GM12874 (cell line): ENCODE measurements around the gene KCNQ2.

ENCODE experiments used
- CTCF ChIP-seq: IDR thresholded peaks from 2 replicates; pipeline ENCODE4 v1.5.1; 2011; ENCODE audit warnings: low read depth, mild to moderate bottlenecking, control low read depth, low read length, moderate library complexity; ENCODE audit not compliant: insufficient read depth

The KCNQ2 gene

GRCh38 chr20:63469713-63470101 is 2.7 kb downstream of the KCNQ2 start:
- TF ChIP-seq CTCF = no peak

DNA sequence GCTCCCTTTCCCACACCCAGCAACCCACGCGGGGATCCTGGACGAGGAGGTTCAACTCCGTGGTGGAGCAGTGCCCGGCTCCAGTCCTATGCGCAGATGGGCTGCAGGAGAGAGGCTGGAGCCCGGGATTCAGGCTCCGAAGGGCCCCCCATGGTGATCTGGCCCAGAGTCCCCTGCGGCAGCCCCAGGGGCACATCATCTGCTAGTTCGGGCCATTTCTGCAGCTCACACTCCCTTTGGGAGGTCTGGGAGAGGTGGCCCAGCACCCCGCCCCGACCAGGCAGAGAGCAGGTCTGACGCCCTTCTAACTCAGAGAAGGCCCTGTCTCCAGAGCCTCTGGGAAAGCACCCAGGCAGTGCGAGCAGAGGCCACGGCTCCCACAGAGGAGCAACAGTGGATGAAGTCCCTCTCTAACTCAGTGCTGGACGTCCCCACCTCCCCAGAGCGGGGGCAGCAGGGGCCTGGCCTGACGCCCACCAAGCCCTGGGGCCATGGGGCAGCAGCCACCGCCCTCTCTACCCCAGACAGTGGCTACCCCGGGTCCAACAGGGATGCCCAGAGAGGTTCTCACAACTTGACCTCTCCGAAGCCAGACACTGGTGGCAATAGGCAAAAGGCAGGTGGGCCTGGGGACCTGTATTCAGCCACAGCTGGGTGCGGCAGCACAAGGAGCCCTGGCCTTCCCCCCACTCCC is 3.3 kb downstream of the KCNQ2 start:
- TF ChIP-seq CTCF = no peak

DNA sequence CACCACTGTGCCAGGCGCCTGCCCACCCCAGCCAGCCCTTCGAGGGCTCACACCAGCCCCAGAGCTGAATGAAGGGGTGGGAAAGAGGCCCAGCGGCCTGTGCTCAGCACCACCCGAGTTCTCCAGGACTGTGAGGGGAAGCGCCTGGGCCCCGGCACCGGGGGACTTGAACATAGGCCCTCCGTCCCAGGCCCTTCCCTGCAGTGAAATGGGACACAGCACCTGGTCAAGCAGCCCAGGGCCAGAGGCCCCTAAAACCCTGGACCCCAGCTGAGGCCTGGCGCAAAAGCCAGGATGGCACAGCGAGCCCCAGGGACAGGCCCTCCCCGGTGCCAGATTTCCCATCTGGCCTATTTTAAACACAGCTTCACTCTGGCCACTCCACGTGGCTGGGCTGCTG is 4.0 kb downstream of the KCNQ2 start:
- no peak for TF ChIP-seq CTCF

DNA sequence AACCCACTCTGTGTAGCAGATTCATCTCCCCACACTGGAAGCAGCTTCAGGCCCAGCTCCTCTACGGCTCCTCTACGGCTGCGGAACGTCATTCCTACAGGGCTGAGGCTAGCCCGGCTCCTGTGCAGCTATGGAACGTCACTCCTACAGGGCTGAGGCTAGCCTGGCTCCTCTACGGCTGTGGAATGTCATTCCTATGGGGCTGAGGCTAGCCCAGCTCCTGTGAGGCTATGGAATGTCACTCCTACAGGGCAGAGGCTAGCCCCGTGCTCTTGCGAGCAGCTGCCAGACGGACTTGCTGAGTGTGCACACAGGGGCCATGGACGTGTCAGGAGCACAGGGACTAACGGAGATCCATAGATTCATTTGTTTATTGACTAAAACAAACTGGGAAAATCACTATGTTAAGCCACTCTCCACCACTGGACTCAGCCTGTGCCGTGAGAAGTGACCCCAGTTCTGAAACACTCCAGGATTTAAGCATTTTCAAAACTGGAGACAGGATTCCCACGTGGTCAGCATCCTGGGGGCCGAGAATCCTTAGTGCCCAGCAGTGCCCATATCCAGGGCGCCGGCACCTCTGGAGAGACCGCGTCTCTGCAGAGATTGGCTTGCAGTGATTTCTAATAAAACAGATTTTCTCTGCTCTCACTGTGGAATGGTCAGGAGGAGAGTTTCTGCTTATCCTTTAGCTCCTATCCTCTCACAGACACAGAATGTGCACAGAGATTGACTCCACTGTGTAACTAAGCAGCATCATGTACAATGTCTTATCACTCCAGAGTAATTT is 5.0 kb downstream of the KCNQ2 start:
- TF ChIP-seq CTCF = no peak

DNA sequence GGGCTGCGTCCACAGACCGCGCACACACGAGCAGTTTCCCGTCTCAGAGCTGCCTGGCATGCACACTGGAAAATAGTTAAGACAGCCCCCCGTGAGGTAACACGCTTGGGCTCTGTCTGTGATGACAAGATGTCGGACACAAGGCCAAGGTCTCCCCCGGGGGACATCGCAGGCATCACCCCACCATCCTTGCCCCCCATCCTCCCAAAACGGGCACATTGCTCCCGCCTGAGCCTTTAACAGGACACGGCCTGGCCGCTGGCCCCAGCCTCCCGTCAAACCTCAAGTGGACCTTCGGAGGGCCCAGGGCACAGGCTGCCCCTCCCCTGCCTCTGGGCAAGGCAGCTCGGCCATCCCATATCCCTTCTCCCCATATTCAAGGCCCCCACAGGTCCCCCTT is 5.6 kb downstream of the KCNQ2 start:
- no peak for TF ChIP-seq CTCF

GRCh38 chr20:63466250-63466825 is 6.1 kb downstream of the KCNQ2 start:
- no peak for TF ChIP-seq CTCF

- no peak for TF ChIP-seq CTCF
Measured at GRCh38 chr20:63465380-63466249, 6.8 kb downstream of the KCNQ2 start.
